Adrenal gland (tissue), 5 donors: ENCODE measurements around the gene MUC7.

Experiments used
- POLR2A ChIP-seq, 2 donors: fragments of 450-650 bp; IDR thresholded peaks; one replicate each; pipeline ENCODE4 v1.6.1; 2017; ENCODE audit warnings: antibody characterized with exemption in 2 of 2, mild to moderate bottlenecking in 2 of 2, moderate library complexity in 1 of 2
- TF ChIP-seq, protein P1 (sequence below), 6 experiments: fragments of 450-650 bp in 4 of 6; fragments of 200-600 bp in 2 of 6; sonication (generic) in 1 of 6; IDR thresholded peaks; 1 replicate in 5 of 6; 2 replicates in 1 of 6; pipeline versions ENCODE4 v1.5.1 to v1.8.0; 2016 to 2021; ENCODE audit warnings: antibody characterized with exemption in 6 of 6, mild to moderate bottlenecking in 2 of 6, moderate library complexity in 1 of 6
- donor health status: DM: no; HTN: no; CAD: no.

DNA sequence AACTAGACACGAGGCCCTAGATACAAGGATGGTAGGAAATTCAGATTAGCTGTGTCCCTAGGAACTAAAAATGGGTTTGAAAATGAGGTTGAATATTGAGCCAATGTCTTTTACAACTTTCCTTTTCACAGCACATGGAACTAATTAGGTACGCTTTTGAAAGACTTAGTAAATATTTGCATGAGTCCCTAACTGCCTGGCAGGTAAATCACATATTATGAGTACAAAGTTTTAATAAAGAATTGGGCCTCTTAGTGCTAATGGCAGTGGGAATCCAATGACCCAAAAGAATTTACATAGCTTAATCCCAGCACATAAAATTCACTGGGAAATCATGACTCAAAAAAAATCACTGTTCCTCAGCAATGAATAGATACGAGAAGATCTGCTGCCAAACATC is 16.8 kb downstream of the MUC7 start:
- TF ChIP-seq, protein P1, sequence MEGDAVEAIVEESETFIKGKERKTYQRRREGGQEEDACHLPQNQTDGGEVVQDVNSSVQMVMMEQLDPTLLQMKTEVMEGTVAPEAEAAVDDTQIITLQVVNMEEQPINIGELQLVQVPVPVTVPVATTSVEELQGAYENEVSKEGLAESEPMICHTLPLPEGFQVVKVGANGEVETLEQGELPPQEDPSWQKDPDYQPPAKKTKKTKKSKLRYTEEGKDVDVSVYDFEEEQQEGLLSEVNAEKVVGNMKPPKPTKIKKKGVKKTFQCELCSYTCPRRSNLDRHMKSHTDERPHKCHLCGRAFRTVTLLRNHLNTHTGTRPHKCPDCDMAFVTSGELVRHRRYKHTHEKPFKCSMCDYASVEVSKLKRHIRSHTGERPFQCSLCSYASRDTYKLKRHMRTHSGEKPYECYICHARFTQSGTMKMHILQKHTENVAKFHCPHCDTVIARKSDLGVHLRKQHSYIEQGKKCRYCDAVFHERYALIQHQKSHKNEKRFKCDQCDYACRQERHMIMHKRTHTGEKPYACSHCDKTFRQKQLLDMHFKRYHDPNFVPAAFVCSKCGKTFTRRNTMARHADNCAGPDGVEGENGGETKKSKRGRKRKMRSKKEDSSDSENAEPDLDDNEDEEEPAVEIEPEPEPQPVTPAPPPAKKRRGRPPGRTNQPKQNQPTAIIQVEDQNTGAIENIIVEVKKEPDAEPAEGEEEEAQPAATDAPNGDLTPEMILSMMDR (IDR thresholded peaks at IDR 0.05): no peak
- no peak for TF ChIP-seq POLR2A (IDR thresholded peaks at IDR 0.05)
